Testis (tissue), 3 donors: ENCODE measurements around the gene COL23A1. TPM values are rescaled to one million over a fixed set of nuclear protein-coding genes. Genes with fewer than 3 reads are reported as not detected.
A peak's percentile ranks its signal among the peaks of the same experiment; 100 is the strongest.

ENCODE experiments used
- DNase-seq: peaks from one replicate; pipeline ENCODE4 v3.0.0-alpha.2; 2019
- H3K27ac ChIP-seq, 2 donors: fragments of 200-600 bp; sonication (generic); one replicate each; pipeline ENCODE4 v1.5.1; 2019
- H3K27me3 ChIP-seq: fragments of 200-600 bp; sonication (generic); one replicate; pipeline ENCODE4 v1.5.1; 2019
- H3K36me3 ChIP-seq: fragments of 200-600 bp; sonication (generic); one replicate; pipeline ENCODE4 v1.5.1; 2017; ENCODE audit warnings: low read depth; ENCODE audit errors: missing control alignments
- H3K4me1 ChIP-seq: fragments of 200-600 bp; sonication (generic); one replicate; pipeline ENCODE4 v1.5.1; 2019
- H3K4me3 ChIP-seq, 2 donors: fragments of 200-600 bp; sonication (generic); one replicate each; pipeline ENCODE4 v1.5.1; 2017 to 2019
- H3K9me3 ChIP-seq: fragments of 200-600 bp; sonication (generic); one replicate; pipeline ENCODE4 v1.5.1; 2017
- POLR2A ChIP-seq: fragments of 450-650 bp; IDR thresholded peaks from one replicate; pipeline ENCODE4 v1.6.1; 2017; ENCODE audit warnings: antibody characterized with exemption, mild to moderate bottlenecking, moderate library complexity
- WGBS, 2 donors: methylation state at CpG; one replicate each; pipeline ENCODE4 v1.1.5; 2018; 5-methylcytosine and 5-hydroxymethylcytosine counted together
- intact Hi-C: fragments of 100-400 bp; cut with DNase I; formaldehyde crosslinking; loops from one replicate; pipeline ENCODE4 v1.15.1; 2023; ENCODE audit warnings: low total_unique reads
- polyA plus RNA-seq: library from polyadenylated mRNA; stranded (reverse); fragments of 350-450 nt; fragmentation: Illumina TruSeq; extraction: RNeasy Lipid Tissue Mini Kit (QIAGEN cat#74804); gene quantifications from one replicate; pipeline ENCODE4 v1.2.3, GENCODE V29; 2014; ENCODE audit warnings: low read depth, low replicate concordance; ENCODE audit not compliant: insufficient read depth
- total RNA-seq, 2 donors: library from RNA; depleted of rRNA; stranded (reverse); fragments of >200 nt; gene quantifications; one replicate each; pipeline ENCODE4 v1.2.3, GENCODE V29; 2016
- TF ChIP-seq, protein P1 (sequence below), 3 experiments: fragments of 450-650 bp in 2 of 3; fragments of 200-600 bp in 1 of 3; sonication (generic) in 1 of 3; IDR thresholded peaks; one replicate each; pipeline ENCODE4 v1.5.1; 2016 to 2019; ENCODE audit warnings: antibody characterized with exemption in 3 of 3, mild to moderate bottlenecking in 2 of 3, moderate library complexity in 1 of 3

Gene COL23A1
- total and polyA plus RNA-seq, 3 donors from 2014 or later, result 4.3 to 5.5 (median 5.0) TPM

GRCh38 chr5:178529080-178529479 is 61.1 kb downstream of the COL23A1 start:
- 55 to 56% methylated on average over 11 of the region's 11 CpGs for WGBS, 2 donors
- peak; percentile 80 for DNase-seq
- Histone ChIP-seq H3K27ac (no peak overlapping the region), H3K36me3 (no peaks in the 10 kb centered on the region), H3K9me3 (no peaks in the 10 kb centered on the region), H3K4me3 (no peak overlapping the region), H3K4me1 (no peaks in the 10 kb centered on the region), H3K27me3 (no peaks in the 10 kb centered on the region)
- no peak for TF ChIP-seq POLR2A
- TF ChIP-seq, protein P1, sequence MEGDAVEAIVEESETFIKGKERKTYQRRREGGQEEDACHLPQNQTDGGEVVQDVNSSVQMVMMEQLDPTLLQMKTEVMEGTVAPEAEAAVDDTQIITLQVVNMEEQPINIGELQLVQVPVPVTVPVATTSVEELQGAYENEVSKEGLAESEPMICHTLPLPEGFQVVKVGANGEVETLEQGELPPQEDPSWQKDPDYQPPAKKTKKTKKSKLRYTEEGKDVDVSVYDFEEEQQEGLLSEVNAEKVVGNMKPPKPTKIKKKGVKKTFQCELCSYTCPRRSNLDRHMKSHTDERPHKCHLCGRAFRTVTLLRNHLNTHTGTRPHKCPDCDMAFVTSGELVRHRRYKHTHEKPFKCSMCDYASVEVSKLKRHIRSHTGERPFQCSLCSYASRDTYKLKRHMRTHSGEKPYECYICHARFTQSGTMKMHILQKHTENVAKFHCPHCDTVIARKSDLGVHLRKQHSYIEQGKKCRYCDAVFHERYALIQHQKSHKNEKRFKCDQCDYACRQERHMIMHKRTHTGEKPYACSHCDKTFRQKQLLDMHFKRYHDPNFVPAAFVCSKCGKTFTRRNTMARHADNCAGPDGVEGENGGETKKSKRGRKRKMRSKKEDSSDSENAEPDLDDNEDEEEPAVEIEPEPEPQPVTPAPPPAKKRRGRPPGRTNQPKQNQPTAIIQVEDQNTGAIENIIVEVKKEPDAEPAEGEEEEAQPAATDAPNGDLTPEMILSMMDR (IDR thresholded peaks at IDR 0.05), result no peak
- intact Hi-C loops, result no loop called here

DNA sequence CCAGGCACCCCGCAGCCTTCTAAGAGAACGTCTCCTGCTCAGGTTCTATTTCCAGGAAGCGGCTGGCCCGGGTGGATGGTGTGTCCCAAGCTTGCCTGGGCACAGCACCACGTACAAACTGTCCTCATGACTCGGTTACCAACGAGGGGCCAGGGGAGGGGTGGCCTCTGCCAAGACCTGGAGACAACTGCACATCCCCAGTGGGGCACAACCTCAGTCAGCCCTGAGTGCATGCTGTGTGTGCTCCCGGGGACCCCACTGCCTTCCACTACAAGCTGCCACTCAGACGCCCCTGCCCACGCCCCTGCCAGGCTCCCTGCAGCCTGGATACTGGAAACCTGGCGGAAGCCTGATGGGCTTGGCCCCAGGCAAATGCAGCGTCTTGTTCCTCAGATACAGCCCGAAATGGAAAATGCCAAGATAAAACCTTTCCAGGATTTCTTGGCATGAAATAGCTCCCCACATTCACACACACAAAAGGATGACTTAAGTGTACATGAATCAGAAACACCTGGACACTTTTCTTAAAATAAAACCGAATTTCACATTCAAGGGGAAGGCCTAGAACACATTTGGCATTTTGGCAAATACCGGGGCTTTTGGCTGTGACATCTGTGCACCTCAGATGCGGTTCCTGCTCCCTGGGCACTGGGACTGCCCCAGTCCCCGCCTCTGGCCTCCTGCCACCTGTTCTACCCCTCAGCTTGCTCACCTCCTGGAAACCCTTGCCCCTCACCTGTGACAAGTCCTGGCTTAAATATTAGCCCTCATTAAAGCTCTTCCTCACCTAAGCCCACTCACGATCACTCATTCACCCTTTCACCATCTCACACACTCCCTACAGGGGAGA is 62.5 kb downstream of the COL23A1 start:
- H3K9me3 ChIP-seq, result no peaks in the 10 kb centered on the region
- TF ChIP-seq, protein P1 (IDR thresholded peaks at IDR 0.05), result no peak
- no peak for TF ChIP-seq POLR2A
- no peak overlapping the region for H3K27ac ChIP-seq
- no peaks in the 10 kb centered on the region for H3K27me3 ChIP-seq
- 70 to 81% methylated on average over 18 of the region's 18 CpGs for WGBS, 2 donors
- intact Hi-C loops, result no loop called here
- no peaks in the 10 kb centered on the region for H3K36me3 ChIP-seq
- no peak for DNase-seq
- H3K4me3 ChIP-seq, result no peak overlapping the region
- H3K4me1 ChIP-seq, result no peaks in the 10 kb centered on the region

DNA sequence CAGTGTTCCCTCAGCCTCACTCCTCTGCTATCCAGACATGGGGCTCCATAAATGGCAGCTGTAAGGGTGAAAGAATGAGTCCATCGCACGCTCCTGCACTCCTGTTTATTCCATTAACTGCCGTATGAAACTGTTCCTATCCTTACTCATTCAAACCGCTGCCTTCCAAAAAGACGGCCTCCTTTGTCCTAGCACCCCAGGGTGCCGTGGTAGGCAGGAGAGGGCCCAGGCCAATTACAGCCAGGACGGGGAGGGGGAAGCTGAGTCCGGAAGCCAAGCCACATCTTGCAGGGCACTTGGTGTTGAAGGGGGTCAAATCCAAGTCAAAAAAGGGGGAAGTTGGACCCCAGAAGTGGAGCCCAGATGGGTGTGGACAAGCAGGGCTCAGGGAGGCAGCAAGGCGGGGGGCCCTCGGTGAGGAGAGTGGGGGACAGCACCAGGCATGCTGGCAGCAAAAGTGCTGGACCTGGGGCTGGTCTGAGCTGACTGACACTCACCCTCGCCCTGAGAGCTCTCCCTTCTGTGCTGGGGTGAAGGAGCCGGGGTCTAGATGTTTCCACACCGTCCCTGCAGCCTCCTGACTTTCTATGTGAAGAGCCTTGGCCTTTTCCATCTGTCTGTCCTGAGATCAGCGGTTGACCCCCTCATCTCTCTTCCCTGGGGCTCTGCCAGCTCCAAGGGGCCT is 63.3 kb downstream of the COL23A1 start:
- H3K27me3 ChIP-seq, result no peaks in the 10 kb centered on the region
- H3K4me3 ChIP-seq, result no peak overlapping the region
- H3K9me3 ChIP-seq, result no peaks in the 10 kb centered on the region
- intact Hi-C loops, result no loop called here
- 85 to 87% methylated on average over 13 to 14 of the region's 14 CpGs for WGBS, 2 donors
- no peaks in the 10 kb centered on the region for H3K4me1 ChIP-seq
- no peaks in the 10 kb centered on the region for H3K36me3 ChIP-seq
- H3K27ac ChIP-seq, result no peak overlapping the region
- TF ChIP-seq POLR2A, result no peak
- TF ChIP-seq, protein P1 (IDR thresholded peaks at IDR 0.05), result no peak
- DNase-seq, result no peak

DNA sequence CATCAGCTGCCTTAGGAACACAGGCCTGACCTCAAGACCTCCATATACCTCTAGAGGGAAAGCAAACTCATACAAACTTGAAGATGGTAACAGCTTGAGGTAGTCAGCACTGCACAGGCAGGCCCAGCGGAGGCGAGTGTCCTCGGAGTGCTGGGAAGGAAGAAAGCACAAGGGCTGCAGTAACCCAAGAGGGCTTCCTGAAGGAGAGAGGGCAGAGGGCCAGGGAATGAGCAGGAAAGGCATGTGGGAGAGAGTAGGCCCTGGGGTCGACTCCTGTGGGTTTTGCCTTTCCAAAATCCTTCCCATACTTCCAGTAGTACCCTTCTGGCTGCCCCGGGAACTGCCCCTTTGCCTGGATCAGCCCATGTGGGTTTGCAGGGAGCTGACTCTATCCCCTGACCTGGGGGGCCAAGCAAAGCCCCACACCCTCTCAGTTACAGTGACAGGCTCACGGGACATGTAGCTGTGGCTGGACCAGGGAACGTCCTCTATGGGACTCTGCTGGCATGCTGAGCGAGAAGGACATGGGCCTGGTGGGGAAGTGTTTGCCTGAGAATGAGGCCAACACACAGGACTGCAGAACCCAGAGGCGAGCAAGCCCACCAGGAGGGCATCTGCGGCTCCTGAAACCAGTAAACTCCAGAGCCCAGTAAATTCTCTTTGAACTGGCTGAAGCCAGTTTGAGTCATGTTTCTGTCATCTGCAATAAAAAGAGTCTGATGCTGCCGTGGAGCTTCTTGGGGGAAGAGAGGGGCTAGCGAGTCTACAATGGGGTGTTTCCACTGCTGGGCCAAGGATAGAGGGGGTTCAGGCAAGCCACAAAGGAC is 64.1 kb downstream of the COL23A1 start:
- no peak for TF ChIP-seq POLR2A
- TF ChIP-seq, protein P1 (IDR thresholded peaks at IDR 0.05), result no peak
- H3K36me3 ChIP-seq, result no peaks in the 10 kb centered on the region
- no peaks in the 10 kb centered on the region for H3K9me3 ChIP-seq
- intact Hi-C loops, result no loop called here
- 89 to 91% methylated on average over 11 to 12 of the region's 12 CpGs for WGBS, 2 donors
- no peak for DNase-seq
- no peak overlapping the region for H3K4me3 ChIP-seq
- no peaks in the 10 kb centered on the region for H3K4me1 ChIP-seq
- H3K27ac ChIP-seq, result no peak overlapping the region
- H3K27me3 ChIP-seq, result no peaks in the 10 kb centered on the region
